T-cell (primary cell): ENCODE data around the gene THBS2. TPM values are rescaled to one million over a fixed set of nuclear protein-coding genes. Genes with fewer than 3 reads are reported as not detected.

Experiments
- ATAC-seq, 4 experiments: fragments of 200-7000 bp in 3 of 4; fragments of 150-1000 bp in 1 of 4; cut with Tn5 transposase; replicated peaks in 1 of 4; 1 replicate in 3 of 4; 2 replicates in 1 of 4; pipeline ENCODE4 v1.10.0; 2021; ENCODE audit warnings: moderate library complexity in 3 of 4, mild to moderate bottlenecking in 2 of 4, moderate number of reproducible peaks in 1 of 4
- CTCF ChIA-PET, 2 donors: fragments of 300-600 bp; sonication (Branson Sonifier 250); formaldehyde crosslinking; loops; one replicate each; lab custom pipeline; 2022; ENCODE audit warnings: antibody characterized with exemption in 2 of 2; lab: Charles Lee
- POLR2A ChIA-PET, 2 donors: fragments of 300-600 bp; sonication (Branson Sonifier 250); formaldehyde crosslinking; loops; one replicate each; lab custom pipeline; 2022; ENCODE audit warnings: antibody characterized with exemption in 2 of 2; lab: Charles Lee
- DNase-seq, 35 experiments: peaks; one replicate each; pipeline versions ENCODE4 v3.0.0 to v3.0.0-alpha.2; 2013 to 2023
- H3K27ac ChIP-seq: one replicate; pipeline ENCODE4 v1.5.1; 2013; ENCODE audit warnings: low read length
- H3K27me3 ChIP-seq, 2 experiments: replicated peaks in 1 of 2; 1 replicate in 1 of 2; 2 replicates in 1 of 2; pipeline versions ENCODE4 v1.6.1 to v1.7.0; 2013; ENCODE audit warnings: low read length in 1 of 2, mixed read lengths in 1 of 2; ENCODE audit not compliant: control insufficient read depth in 2 of 2, insufficient read depth in 2 of 2; ENCODE audit errors: extremely low read depth in 1 of 2
- H3K36me3 ChIP-seq, 2 donors: 1 replicate in 1 of 2; 2 replicates in 1 of 2; pipeline versions ENCODE4 v1.6.1 to v1.7.0; 2013; ENCODE audit warnings: low read length in 1 of 2; ENCODE audit not compliant: control insufficient read depth in 2 of 2, insufficient read depth in 1 of 2; ENCODE audit errors: extremely low read depth in 1 of 2
- H3K4me1 ChIP-seq, 2 experiments: 1 replicate in 1 of 2; 2 replicates in 1 of 2; pipeline versions ENCODE4 v1.6.1 to v1.7.0; 2013; ENCODE audit warnings: low read length in 2 of 2, mixed read lengths in 1 of 2; ENCODE audit not compliant: insufficient read depth in 2 of 2, control insufficient read depth in 1 of 2; ENCODE audit errors: extremely low read depth in 1 of 2
- H3K4me3 ChIP-seq, 2 donors: 1 replicate in 1 of 2; 2 replicates in 1 of 2; pipeline versions ENCODE4 v1.5.1 to v1.7.0; 2013; ENCODE audit warnings: mild to moderate bottlenecking in 2 of 2, low read length in 1 of 2, moderate library complexity in 1 of 2; ENCODE audit not compliant: control insufficient read depth in 1 of 2; ENCODE audit errors: extremely low read depth in 1 of 2
- H3K9me3 ChIP-seq: 2 replicates; pipeline ENCODE4 v1.7.0; 2013
- H3K27ac Mint-ChIP-seq, 2 donors: one replicate each; pipeline ENCODE4 v1.8.0; 2020 to 2021; ENCODE audit warnings: mild to moderate bottlenecking in 2 of 2, mixed read lengths in 2 of 2
- H3K27me3 Mint-ChIP-seq, 2 donors: one replicate each; pipeline ENCODE4 v1.8.0; 2021 to 2022; ENCODE audit warnings: mixed read lengths in 2 of 2
- H3K36me3 Mint-ChIP-seq: one replicate; pipeline ENCODE4 v1.8.0; 2021; ENCODE audit warnings: mixed read lengths
- H3K4me1 Mint-ChIP-seq, 3 donors: one replicate each; pipeline ENCODE4 v1.8.0; 2020 to 2022; ENCODE audit warnings: mixed read lengths in 3 of 3, mild to moderate bottlenecking in 1 of 3
- H3K4me3 Mint-ChIP-seq, 3 donors: one replicate each; pipeline ENCODE4 v1.8.0; 2020 to 2022; ENCODE audit warnings: mild to moderate bottlenecking in 3 of 3, mixed read lengths in 3 of 3, moderate library complexity in 3 of 3
- H3K9me3 Mint-ChIP-seq, 3 donors: one replicate each; pipeline ENCODE4 v1.8.0; 2020 to 2022; ENCODE audit warnings: mixed read lengths in 3 of 3
- WGBS: methylation state at CpG from one replicate; pipeline ENCODE4 v1.1.5; 2013; ENCODE audit warnings: missing lambda C conversion rate; ENCODE audit not compliant: insufficient coverage; 5-methylcytosine and 5-hydroxymethylcytosine counted together
- total RNA-seq, 35 experiments: library from RNA in 6 of 35; stranded (reverse) in 6 of 35; fragments of 120-200 nt in 1 of 35; gene quantifications; one replicate each; pipeline versions ENCODE4 v1.2.1 to v1.2.4 and lab custom pipeline; 2013 to 2026

THBS2 gene
- total RNA-seq, 5 donors from 2014 or later (not counting 1 experiment from before 2014, with no cell fraction given): 0.09 to 0.39 (median 0.12) TPM; not detected in 2

DNA sequence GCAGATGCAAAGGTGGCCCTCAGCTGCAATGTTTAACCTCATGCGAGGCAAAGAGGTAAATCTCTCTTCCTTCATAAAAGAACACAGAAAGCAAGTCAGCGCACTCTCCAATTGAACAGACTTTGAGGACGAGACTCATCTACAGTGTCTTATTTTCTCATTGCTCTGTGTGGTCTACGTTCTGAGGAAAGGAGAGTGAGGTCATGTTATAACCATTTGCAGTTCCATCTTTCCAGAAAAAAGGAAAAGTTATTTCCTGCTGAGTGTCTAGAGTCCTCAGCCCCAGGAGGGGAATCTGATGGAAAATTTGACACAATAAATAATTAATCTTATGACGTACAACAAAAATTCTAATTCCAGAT is 35.6 kb upstream of the THBS2 start:
- ATAC-seq (no peak), DNase-seq (no peak)
- WGBS: no CpG with 5 or more reads among the region's 5 CpGs
- Histone ChIP-seq H3K4me1 (no peaks in the 10 kb centered on the region), H3K9me3 (no peaks in the 10 kb centered on the region), H3K36me3 (no peaks in the 10 kb centered on the region), H3K27ac (no peak overlapping the region), H3K4me3 (no peak overlapping the region), H3K27me3 (peaks cover 0 to 13% of the 10 kb centered on the region in 2 experiments)
- Mint-ChIP-seq H3K27me3 (peaks cover 1 to 3% of the 10 kb centered on the region in 2 donors), H3K4me3 (no peak overlapping the region), H3K4me1 (no peaks in the 10 kb centered on the region), H3K9me3 (no peaks in the 10 kb centered on the region), H3K36me3 (no peaks in the 10 kb centered on the region), H3K27ac (no peak overlapping the region)
- CTCF ChIA-PET: no interaction called here
- POLR2A ChIA-PET: no interaction called here

DNA sequence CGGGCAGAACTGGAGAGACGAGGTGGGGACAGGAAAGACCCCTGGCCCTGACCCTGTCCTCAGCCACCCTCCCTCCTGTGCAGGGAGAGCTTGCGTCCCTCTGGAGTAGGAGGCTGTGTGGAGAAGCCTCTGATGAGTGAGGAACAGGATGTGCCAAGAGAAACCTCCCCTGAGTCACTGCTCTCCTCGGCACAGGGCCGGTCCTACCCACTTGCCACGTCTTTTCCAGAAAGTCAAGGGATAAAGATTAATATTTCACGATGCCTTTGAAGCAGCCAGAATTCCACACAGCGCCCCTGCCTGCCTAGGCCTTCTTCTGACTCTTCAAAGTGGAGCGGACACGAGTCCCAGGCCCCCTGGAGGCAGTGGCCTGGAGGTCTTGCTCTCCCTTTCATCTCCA is 34.9 kb upstream of the THBS2 start:
- no peak overlapping the region for H3K4me3 ChIP-seq
- CTCF ChIA-PET: interaction anchor here in 1 of 2 donors (0.5 kb wide), 1 partner anchor 29 kb away, joined by 4 read pairs; no protein-coding TSS in a partner anchor
- H3K27ac Mint-ChIP-seq: no peak overlapping the region
- peaks cover 0 to 13% of the 10 kb centered on the region in 2 experiments for H3K27me3 ChIP-seq
- H3K27ac ChIP-seq: no peak overlapping the region
- DNase-seq (no peak), ATAC-seq (no peak)
- H3K4me1 ChIP-seq: no peaks in the 10 kb centered on the region
- no peaks in the 10 kb centered on the region for H3K36me3 Mint-ChIP-seq
- no peak overlapping the region for H3K4me3 Mint-ChIP-seq
- no peaks in the 10 kb centered on the region for H3K9me3 Mint-ChIP-seq
- POLR2A ChIA-PET: no interaction called here
- H3K36me3 ChIP-seq: no peaks in the 10 kb centered on the region
- no peaks in the 10 kb centered on the region for H3K9me3 ChIP-seq
- 84% methylated on average over 7 of the region's 10 CpGs for WGBS
- peaks cover 0 to 3% of the 10 kb centered on the region in 2 donors for H3K27me3 Mint-ChIP-seq
- H3K4me1 Mint-ChIP-seq: no peaks in the 10 kb centered on the region

DNA sequence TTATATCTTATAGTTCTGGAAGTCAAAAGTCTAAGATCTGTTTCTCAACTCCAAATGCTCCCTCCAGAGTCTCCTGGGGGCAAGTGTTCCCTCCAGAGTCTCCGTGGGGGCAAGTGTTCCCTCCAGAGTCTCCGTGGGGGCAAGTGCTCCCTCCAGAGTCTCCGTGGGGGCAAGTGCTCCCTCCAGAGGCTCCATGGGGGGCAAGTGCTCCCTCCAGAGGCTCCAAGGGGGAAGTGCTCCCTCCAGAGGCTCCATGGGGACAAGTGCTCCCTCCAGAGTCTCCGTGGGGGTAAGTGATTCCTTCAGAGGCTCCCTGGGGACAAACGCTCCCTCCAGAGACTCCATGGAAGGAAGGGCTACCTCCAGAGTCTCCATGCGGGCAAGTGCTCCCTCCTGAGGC is 34.0 kb upstream of the THBS2 start:
- POLR2A ChIA-PET: no interaction called here
- ATAC-seq: no peak
- CTCF ChIA-PET: no interaction called here

DNA sequence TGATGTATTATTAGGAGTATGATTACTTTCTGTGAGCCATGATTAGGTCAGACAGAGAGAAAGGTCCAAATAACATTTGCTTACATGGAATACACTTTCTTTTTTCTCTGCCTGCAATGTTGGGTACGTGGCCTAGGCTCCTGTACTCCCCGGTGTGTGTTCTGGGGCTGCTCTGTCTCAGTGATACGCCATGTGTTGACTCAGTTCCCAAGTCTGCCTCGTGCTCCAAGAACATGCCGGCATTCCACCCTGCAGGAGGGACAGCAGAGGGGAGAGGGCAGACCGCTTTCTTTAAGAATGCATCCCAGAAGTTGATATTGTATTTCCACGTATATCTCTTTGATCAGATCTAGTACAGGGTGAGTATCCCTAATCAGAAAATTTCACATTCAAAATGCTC is 33.3 kb upstream of the THBS2 start:
- H3K4me1 ChIP-seq: no peaks in the 10 kb centered on the region
- H3K27me3 ChIP-seq: peaks cover 0 to 18% of the 10 kb centered on the region in 2 experiments
- H3K9me3 ChIP-seq: no peaks in the 10 kb centered on the region
- H3K4me3 ChIP-seq: no peak overlapping the region
- H3K27me3 Mint-ChIP-seq: peaks cover 0 to 8% of the 10 kb centered on the region in 2 donors
- 83% methylated on average over 2 of the region's 7 CpGs for WGBS
- H3K4me1 Mint-ChIP-seq: no peaks in the 10 kb centered on the region
- H3K4me3 Mint-ChIP-seq: no peak overlapping the region
- ATAC-seq (no peak), DNase-seq (no peak)
- H3K36me3 ChIP-seq: no peaks in the 10 kb centered on the region
- no peaks in the 10 kb centered on the region for H3K36me3 Mint-ChIP-seq
- no peaks in the 10 kb centered on the region for H3K9me3 Mint-ChIP-seq
- no peak overlapping the region for H3K27ac Mint-ChIP-seq
- ChIA-PET POLR2A (no interaction called here), CTCF (no interaction called here)
- no peak overlapping the region for H3K27ac ChIP-seq

More for the DNA sequence above, 34.0 kb upstream of the THBS2 start:
- no peak for DNase-seq
- Mint-ChIP-seq H3K9me3 (no peaks in the 10 kb centered on the region), H3K27ac (no peak overlapping the region), H3K27me3 (peaks cover 0 to 4% of the 10 kb centered on the region in 2 donors), H3K36me3 (no peaks in the 10 kb centered on the region), H3K4me3 (no peak overlapping the region), H3K4me1 (no peaks in the 10 kb centered on the region)
- Histone ChIP-seq H3K4me3 (no peak overlapping the region), H3K36me3 (no peaks in the 10 kb centered on the region), H3K27ac (no peak overlapping the region), H3K4me1 (no peaks in the 10 kb centered on the region), H3K27me3 (peaks cover 0 to 15% of the 10 kb centered on the region in 2 experiments), H3K9me3 (no peaks in the 10 kb centered on the region)
- 67% methylated on average over 4 of the region's 6 CpGs for WGBS

DNA sequence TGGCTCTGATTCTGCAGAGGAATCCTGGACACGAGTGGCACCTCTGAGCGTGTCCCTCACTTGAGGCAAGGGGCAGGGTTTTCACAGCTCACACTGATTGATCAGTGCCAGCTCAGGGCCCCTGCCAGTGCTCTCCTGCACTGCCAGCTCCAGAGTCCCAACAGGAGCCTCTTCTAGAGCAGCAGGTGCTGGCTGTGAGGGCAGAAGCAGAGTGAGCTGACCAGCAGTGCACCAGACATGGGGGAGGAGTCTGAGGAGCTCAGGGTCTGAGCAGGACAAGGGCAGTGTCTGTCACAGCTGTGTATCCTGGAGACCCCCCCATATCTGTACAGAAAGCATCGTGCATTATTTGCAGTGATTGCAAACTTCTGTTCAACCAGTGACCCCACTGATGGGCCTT is 31.5 kb upstream of the THBS2 start:
- Histone ChIP-seq H3K9me3 (no peaks in the 10 kb centered on the region), H3K36me3 (no peaks in the 10 kb centered on the region), H3K4me3 (no peak overlapping the region), H3K27ac (no peak overlapping the region), H3K27me3 (peaks cover 0 to 21% of the 10 kb centered on the region in 2 experiments), H3K4me1 (no peaks in the 10 kb centered on the region)
- H3K9me3 Mint-ChIP-seq: no peaks in the 10 kb centered on the region
- H3K36me3 Mint-ChIP-seq: no peaks in the 10 kb centered on the region
- ChIA-PET POLR2A (no interaction called here), CTCF (no interaction called here)
- no peaks in the 10 kb centered on the region for H3K4me1 Mint-ChIP-seq
- ATAC-seq: no peak
- DNase-seq: no peak
- no peak overlapping the region for H3K4me3 Mint-ChIP-seq
- no peak overlapping the region for H3K27ac Mint-ChIP-seq
- H3K27me3 Mint-ChIP-seq: peaks cover 0 to 10% of the 10 kb centered on the region in 2 donors
- 76% methylated on average over 3 of the region's 3 CpGs for WGBS

DNA sequence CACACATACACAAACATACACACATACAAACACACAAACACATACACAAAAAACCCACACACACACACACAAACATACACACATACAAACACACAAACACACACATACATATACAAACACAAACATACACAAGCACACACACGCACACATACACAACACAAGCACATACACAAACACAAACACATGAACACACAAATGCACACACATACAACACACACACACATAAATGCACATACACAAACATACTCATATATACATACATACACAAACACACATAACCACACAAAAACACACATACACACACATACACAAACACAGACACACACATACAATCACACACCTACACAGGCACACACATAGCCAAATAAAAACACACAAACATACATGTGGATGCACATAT is 30.3 kb upstream of the THBS2 start:
- CTCF ChIA-PET: no interaction called here
- 100% methylated on average over 1 of the region's 1 CpG for WGBS
- peaks cover 0 to 10% of the 10 kb centered on the region in 2 donors for H3K27me3 Mint-ChIP-seq
- no peak overlapping the region for H3K4me3 ChIP-seq
- POLR2A ChIA-PET: no interaction called here
- peaks cover 0 to 21% of the 10 kb centered on the region in 2 experiments for H3K27me3 ChIP-seq
- H3K27ac ChIP-seq: no peak overlapping the region
- no peaks in the 10 kb centered on the region for H3K4me1 Mint-ChIP-seq
- no peak overlapping the region for H3K4me3 Mint-ChIP-seq
- no peak overlapping the region for H3K27ac Mint-ChIP-seq
- H3K4me1 ChIP-seq: no peaks in the 10 kb centered on the region
- no peaks in the 10 kb centered on the region for H3K9me3 Mint-ChIP-seq
- no peaks in the 10 kb centered on the region for H3K36me3 Mint-ChIP-seq
- DNase-seq (no peak), ATAC-seq (no peak)
- H3K36me3 ChIP-seq: no peaks in the 10 kb centered on the region
- no peaks in the 10 kb centered on the region for H3K9me3 ChIP-seq

DNA sequence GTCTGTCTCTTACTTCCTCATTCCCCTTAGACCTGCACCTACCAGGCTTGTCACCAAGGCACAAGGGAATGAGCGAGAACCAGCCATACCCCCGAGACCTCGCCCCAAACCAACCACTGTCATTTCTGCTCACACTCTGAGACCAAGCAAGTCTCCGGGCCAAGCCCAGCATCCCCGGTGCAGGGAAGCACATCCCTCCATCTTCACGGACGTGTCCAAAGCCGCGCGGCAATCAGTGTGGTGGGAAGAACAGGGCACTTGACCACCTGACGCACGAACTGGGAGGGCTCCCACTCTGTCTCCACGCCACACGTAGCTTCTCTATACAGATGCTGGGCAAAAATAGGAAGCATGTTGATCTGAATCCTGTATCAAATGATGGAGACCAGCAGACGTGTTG is 28.4 kb upstream of the THBS2 start:
- CTCF ChIA-PET: no interaction called here
- 91% methylated on average over 14 of the region's 15 CpGs for WGBS
- no peaks in the 10 kb centered on the region for H3K36me3 Mint-ChIP-seq
- Histone ChIP-seq H3K27me3 (peaks cover 0 to 12% of the 10 kb centered on the region in 2 experiments), H3K4me3 (no peak overlapping the region), H3K36me3 (no peaks in the 10 kb centered on the region), H3K9me3 (no peaks in the 10 kb centered on the region), H3K4me1 (no peaks in the 10 kb centered on the region), H3K27ac (no peak overlapping the region)
- DNase-seq: no peak
- no peaks in the 10 kb centered on the region for H3K4me1 Mint-ChIP-seq
- no peak overlapping the region for H3K4me3 Mint-ChIP-seq
- H3K27me3 Mint-ChIP-seq: peaks cover 0 to 8% of the 10 kb centered on the region in 2 donors
- POLR2A ChIA-PET: no interaction called here
- H3K9me3 Mint-ChIP-seq: no peaks in the 10 kb centered on the region
- no peak for ATAC-seq
- H3K27ac Mint-ChIP-seq: no peak overlapping the region
